ENCODE data around the gene HMCES. TPM values are rescaled to one million over a fixed set of nuclear protein-coding genes. Genes with fewer than 3 reads are reported as not detected.
A peak's percentile ranks its signal among the peaks of the same experiment; 100 is the strongest.

The HMCES gene
- total RNA-seq, 1 donor from 2014 or later: 16.9 TPM

DNA sequence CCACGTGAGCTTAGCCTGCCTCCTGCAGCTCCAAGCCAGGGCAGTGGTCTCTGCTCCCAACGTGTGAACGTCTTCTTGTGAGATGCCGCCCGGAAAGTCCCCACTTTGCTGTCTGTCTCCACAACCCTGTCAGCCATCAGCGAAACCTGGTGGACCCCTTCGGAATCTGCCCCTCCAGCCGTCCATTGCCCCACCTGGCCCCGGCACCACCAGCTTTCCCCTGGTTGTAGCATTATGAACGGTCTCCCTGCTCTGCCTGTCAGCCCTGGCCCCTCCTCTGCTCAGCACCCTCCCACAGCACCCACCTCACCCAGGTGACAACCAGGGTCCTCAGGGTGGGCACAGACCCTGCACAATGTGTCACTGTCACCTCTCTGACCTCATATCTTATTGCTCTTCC is 71.1 kb downstream of the HMCES start:
- Histone ChIP-seq H3K4me1 (peaks cover 8% of the 10 kb centered on the region), H3K9me3 (no peaks in the 10 kb centered on the region), H3K36me3 (no peaks in the 10 kb centered on the region), H3K27ac (no peak overlapping the region), H3K4me3 (no peak overlapping the region), H3K27me3 (no peaks in the 10 kb centered on the region)
- intact Hi-C loops (cut with DNase I): no loop called here
- TF ChIP-seq, protein P1, sequence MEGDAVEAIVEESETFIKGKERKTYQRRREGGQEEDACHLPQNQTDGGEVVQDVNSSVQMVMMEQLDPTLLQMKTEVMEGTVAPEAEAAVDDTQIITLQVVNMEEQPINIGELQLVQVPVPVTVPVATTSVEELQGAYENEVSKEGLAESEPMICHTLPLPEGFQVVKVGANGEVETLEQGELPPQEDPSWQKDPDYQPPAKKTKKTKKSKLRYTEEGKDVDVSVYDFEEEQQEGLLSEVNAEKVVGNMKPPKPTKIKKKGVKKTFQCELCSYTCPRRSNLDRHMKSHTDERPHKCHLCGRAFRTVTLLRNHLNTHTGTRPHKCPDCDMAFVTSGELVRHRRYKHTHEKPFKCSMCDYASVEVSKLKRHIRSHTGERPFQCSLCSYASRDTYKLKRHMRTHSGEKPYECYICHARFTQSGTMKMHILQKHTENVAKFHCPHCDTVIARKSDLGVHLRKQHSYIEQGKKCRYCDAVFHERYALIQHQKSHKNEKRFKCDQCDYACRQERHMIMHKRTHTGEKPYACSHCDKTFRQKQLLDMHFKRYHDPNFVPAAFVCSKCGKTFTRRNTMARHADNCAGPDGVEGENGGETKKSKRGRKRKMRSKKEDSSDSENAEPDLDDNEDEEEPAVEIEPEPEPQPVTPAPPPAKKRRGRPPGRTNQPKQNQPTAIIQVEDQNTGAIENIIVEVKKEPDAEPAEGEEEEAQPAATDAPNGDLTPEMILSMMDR (IDR thresholded peaks at IDR 0.05): no peak
- TF ChIP-seq POLR2A (IDR thresholded peaks at IDR 0.05): no peak
- TF ChIP-seq POLR2AphosphoS5 (IDR thresholded peaks at IDR 0.05; ENCODE audit: insufficient read depth in 1 of 2, low read depth in 1 of 2): no peak
- no peak for DNase-seq (ENCODE audit: extremely low spot score in 2 of 2)

DNA sequence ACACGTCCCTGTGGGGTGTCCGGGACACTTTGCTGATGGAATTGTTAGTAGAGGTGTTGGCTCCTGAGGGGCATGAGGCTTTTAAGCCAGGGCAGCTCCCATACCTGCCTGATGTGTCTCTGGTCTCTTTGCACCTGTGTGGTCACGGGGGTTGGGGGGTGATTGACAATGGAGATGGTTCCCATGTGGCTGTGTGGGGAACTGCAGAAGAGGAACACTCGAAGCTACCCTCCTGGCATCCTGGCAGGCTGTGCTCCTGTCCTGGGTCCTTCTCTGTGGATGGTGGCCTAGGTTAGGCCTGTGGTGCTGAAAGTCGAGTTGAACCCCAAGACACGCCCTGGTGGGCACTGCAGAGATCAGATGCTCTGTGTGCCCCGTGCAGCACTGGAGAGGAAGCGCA is 73.4 kb downstream of the HMCES start:
- H3K4me1 ChIP-seq: peaks cover 5% of the 10 kb centered on the region
- H3K4me3 ChIP-seq: no peak overlapping the region
- H3K9me3 ChIP-seq: no peaks in the 10 kb centered on the region
- H3K27ac ChIP-seq: no peak overlapping the region
- TF ChIP-seq POLR2A (IDR thresholded peaks at IDR 0.05) (no peak), POLR2AphosphoS5 (IDR thresholded peaks at IDR 0.05; ENCODE audit: insufficient read depth in 1 of 2, low read depth in 1 of 2) (no peak)
- TF ChIP-seq, protein P1 (IDR thresholded peaks at IDR 0.05): no peak
- DNase-seq (ENCODE audit: extremely low spot score in 2 of 2): no peak
- no peaks in the 10 kb centered on the region for H3K27me3 ChIP-seq
- intact Hi-C loops (cut with DNase I): no loop called here
- no peaks in the 10 kb centered on the region for H3K36me3 ChIP-seq

DNA sequence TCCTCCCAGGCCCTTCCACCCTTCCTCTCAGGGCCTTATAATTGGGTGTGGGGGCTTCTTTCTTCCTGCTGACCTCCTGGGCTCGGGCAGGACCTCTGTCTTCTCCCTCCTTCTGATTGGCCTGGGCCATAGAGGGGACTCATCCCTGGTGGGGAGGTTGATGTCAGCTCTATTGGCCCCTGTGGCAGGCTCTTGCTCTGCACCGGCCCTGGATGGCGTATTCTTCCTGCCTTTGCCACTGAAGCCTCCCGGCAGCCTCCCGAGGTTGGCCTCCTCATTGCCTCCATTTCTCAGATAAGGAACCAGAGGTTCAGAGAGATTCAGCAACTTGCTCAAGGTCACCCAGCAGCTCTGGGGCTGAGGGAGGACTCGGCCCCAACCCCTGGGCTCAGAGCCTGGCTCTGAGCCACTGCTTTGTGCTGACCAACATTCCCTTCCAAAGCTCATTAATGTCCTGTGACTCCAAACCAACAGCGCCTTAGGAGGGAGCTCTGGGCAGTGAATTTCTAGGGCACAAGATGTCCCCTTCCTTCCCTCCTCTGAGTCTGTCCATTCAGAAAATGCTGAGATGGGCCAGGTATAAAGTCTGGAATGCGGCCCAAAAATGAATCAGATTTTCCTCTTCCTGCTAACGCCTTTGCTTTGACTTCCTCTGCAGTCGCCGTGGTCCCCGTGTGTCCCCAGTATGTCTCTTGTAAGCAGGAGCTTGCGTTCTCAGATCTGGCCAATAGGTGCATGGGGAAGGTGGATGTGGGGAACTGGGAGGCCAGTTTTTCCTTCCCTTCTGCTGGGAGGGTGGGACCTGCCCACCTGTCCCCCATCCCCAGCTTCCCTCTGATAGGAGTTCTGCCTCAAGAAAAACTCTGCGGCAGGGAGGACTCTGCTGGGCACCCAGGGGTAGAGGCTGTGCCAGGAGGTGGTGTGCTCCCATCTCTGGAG is 74.2 kb downstream of the HMCES start:
- no peak overlapping the region for H3K27ac ChIP-seq

DNA sequence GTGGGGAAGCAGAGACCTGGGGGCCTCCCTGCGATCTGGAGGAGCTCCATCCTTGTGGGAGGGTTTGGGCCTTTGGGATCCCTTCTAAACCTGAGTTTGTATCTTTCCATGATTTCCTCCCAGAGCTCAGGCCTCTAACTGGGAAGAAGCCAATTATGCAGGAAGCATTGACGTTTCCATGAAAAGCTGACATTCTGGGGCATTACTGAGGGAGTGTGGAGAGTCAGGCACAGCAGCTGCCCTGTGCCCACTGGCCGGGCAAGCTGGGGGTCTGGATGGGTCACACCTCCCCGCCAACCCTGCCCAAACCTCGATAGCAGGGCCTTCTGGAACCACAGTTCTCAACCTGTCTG is 74.9 kb downstream of the HMCES start:
- H3K4me1 ChIP-seq: no peaks in the 10 kb centered on the region
- no peak overlapping the region for H3K4me3 ChIP-seq
- H3K9me3 ChIP-seq: no peaks in the 10 kb centered on the region
- no peaks in the 10 kb centered on the region for H3K27me3 ChIP-seq
- intact Hi-C loops (cut with DNase I): no loop called here
- no peak overlapping the region for H3K27ac ChIP-seq
- TF ChIP-seq POLR2AphosphoS5 (IDR thresholded peaks at IDR 0.05; ENCODE audit: insufficient read depth in 1 of 2, low read depth in 1 of 2) (no peak), POLR2A (IDR thresholded peaks at IDR 0.05) (no peak)
- TF ChIP-seq, protein P1 (IDR thresholded peaks at IDR 0.05): no peak
- DNase-seq (ENCODE audit: extremely low spot score in 2 of 2): no peak
- H3K36me3 ChIP-seq: no peaks in the 10 kb centered on the region

More for the DNA sequence above, 74.2 kb downstream of the HMCES start:
- TF ChIP-seq POLR2A (IDR thresholded peaks at IDR 0.05) (no peak), POLR2AphosphoS5 (IDR thresholded peaks at IDR 0.05; ENCODE audit: insufficient read depth in 1 of 2, low read depth in 1 of 2) (peak in 1 of 2 donors; percentile 24)
- TF ChIP-seq, protein P1 (IDR thresholded peaks at IDR 0.05): no peak
- DNase-seq (ENCODE audit: extremely low spot score in 2 of 2): no peak
- Histone ChIP-seq H3K4me3 (no peak overlapping the region), H3K27me3 (no peaks in the 10 kb centered on the region), H3K9me3 (no peaks in the 10 kb centered on the region), H3K36me3 (no peaks in the 10 kb centered on the region), H3K4me1 (no peaks in the 10 kb centered on the region)
- intact Hi-C loops (cut with DNase I): no loop called here

Small RNA genes lying within 50 kb of the gene (microRNA-seq; reads per million reads assigned to microRNA genes)
- gene MIR6826 (ENCODE audit: borderline number of aligned reads, borderline replicate concordance): not detected

Small RNA genes lying within 50 kb of the gene (small RNA-seq; reads per million reads assigned to genes)
- gene MIR6826: not detected

Other genes with a start within 250 kb of the HMCES start
- gene GP9, start 218.1 kb upstream of the HMCES start, total RNA-seq: not detected
- gene RAB43, start 157.1 kb upstream of the HMCES start, total RNA-seq: 8.6 TPM
- gene ISY1, start 117.8 kb upstream of the HMCES start, total RNA-seq: 16.2 TPM
- gene CNBP, start 95.0 kb upstream of the HMCES start, total RNA-seq: 405 TPM
- 76.4 TPM for gene COPG1, start 29.3 kb upstream of the HMCES start, total RNA-seq
- gene EFCAB12, start 149.8 kb downstream of the HMCES start, total RNA-seq: not detected
- 32.4 TPM for gene MBD4, start 161.1 kb downstream of the HMCES start, total RNA-seq
- gene IFT122, start 161.4 kb downstream of the HMCES start, total RNA-seq: 33.4 TPM
- not detected for gene RHO, start 249.8 kb downstream of the HMCES start, total RNA-seq